Measurements from ENCODE around the gene SLC25A24.

DNA sequence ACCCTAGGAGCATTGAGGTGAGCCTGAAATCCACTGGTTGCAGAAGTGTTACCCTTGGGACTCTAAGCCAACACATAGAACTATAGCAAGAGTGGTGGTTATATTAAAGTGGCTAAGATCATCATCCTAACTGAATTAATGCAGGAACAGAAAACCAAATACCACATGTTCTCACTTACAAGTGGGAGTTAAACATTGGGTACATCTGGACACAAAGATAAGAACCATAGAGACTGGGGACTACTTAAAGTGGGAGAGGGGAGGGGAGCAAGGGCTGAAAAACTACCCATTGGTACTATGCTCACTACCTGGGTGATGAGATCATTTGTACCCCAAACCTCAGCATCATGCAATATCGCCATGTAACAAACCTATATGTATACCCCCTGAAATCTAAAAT, 100.0 kb downstream of the SLC25A24 start:
- TF ChIP-seq ZFP30 (CRISPR knock-in tag; IDR thresholded peaks at IDR 0.05) (no peak), ISL1 (CRISPR knock-in tag; IDR thresholded peaks at IDR 0.05) (no peak), ZNF565 (CRISPR knock-in tag; conservative IDR thresholded peaks at IDR 0.05; ENCODE audit: low read depth) (no peak), BACH2 (CRISPR knock-in tag; IDR thresholded peaks at IDR 0.05; ENCODE audit: borderline replicate concordance) (no peak), ZNF8 (CRISPR knock-in tag; IDR thresholded peaks at IDR 0.05) (no peak), POU6F1 (CRISPR knock-in tag; IDR thresholded peaks at IDR 0.05; ENCODE audit: borderline replicate concordance, low read depth) (no peak), ARNTL (CRISPR knock-in tag; IDR thresholded peaks at IDR 0.05; ENCODE audit: borderline replicate concordance, low read depth) (no peak), GLIS3 (CRISPR knock-in tag; IDR thresholded peaks at IDR 0.05) (no peak), CSRNP3 (CRISPR knock-in tag; IDR thresholded peaks at IDR 0.05) (no peak), ZNF70 (CRISPR knock-in tag; IDR thresholded peaks at IDR 0.05) (no peak)
- TF ChIP-seq, protein P1, sequence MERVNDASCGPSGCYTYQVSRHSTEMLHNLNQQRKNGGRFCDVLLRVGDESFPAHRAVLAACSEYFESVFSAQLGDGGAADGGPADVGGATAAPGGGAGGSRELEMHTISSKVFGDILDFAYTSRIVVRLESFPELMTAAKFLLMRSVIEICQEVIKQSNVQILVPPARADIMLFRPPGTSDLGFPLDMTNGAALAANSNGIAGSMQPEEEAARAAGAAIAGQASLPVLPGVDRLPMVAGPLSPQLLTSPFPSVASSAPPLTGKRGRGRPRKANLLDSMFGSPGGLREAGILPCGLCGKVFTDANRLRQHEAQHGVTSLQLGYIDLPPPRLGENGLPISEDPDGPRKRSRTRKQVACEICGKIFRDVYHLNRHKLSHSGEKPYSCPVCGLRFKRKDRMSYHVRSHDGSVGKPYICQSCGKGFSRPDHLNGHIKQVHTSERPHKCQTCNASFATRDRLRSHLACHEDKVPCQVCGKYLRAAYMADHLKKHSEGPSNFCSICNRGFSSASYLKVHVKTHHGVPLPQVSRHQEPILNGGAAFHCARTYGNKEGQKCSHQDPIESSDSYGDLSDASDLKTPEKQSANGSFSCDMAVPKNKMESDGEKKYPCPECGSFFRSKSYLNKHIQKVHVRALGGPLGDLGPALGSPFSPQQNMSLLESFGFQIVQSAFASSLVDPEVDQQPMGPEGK (CRISPR knock-in tag; IDR thresholded peaks at IDR 0.05; ENCODE audit: borderline replicate concordance) = no peak
- TF ChIP-seq, protein P2, sequence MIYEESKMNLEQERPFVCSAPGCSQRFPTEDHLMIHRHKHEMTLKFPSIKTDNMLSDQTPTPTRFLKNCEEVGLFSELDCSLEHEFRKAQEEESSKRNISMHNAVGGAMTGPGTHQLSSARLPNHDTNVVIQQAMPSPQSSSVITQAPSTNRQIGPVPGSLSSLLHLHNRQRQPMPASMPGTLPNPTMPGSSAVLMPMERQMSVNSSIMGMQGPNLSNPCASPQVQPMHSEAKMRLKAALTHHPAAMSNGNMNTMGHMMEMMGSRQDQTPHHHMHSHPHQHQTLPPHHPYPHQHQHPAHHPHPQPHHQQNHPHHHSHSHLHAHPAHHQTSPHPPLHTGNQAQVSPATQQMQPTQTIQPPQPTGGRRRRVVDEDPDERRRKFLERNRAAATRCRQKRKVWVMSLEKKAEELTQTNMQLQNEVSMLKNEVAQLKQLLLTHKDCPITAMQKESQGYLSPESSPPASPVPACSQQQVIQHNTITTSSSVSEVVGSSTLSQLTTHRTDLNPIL (CRISPR knock-in tag; IDR thresholded peaks at IDR 0.05; ENCODE audit: low read depth) = no peak
